Subcutaneous adipose tissue (tissue), 4 donors: ENCODE results near the gene SETD9. TPM values are rescaled to one million over a fixed set of nuclear protein-coding genes. Genes with fewer than 3 reads are reported as not detected.

ENCODE experiments used
- CTCF ChIP-seq: fragments of 450-650 bp; IDR thresholded peaks from one replicate; pipeline ENCODE4 v1.5.1; 2016; ENCODE audit warnings: low read depth, mild to moderate bottlenecking, control low read depth, antibody characterized with exemption, moderate library complexity
- total RNA-seq, 4 donors: library from RNA; depleted of rRNA; stranded (reverse); fragments of >200 nt; gene quantifications; one replicate each; pipeline ENCODE4 v1.1.0, GENCODE V29; 2016

Gene SETD9, protein sequence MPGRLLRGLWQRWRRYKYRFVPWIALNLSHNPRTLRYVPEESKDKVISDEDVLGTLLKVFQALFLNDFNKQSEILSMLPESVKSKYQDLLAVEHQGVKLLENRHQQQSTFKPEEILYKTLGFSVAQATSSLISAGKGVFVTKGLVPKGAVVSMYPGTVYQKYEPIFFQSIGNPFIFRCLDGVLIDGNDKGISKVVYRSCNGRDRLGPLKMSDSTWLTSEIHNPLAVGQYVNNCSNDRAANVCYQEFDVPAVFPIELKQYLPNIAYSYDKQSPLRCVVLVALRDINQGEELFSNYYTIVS
- total RNA-seq, result 10 to 100 TPM; 11.0 to 26.1 (median 19.6) TPM

DNA sequence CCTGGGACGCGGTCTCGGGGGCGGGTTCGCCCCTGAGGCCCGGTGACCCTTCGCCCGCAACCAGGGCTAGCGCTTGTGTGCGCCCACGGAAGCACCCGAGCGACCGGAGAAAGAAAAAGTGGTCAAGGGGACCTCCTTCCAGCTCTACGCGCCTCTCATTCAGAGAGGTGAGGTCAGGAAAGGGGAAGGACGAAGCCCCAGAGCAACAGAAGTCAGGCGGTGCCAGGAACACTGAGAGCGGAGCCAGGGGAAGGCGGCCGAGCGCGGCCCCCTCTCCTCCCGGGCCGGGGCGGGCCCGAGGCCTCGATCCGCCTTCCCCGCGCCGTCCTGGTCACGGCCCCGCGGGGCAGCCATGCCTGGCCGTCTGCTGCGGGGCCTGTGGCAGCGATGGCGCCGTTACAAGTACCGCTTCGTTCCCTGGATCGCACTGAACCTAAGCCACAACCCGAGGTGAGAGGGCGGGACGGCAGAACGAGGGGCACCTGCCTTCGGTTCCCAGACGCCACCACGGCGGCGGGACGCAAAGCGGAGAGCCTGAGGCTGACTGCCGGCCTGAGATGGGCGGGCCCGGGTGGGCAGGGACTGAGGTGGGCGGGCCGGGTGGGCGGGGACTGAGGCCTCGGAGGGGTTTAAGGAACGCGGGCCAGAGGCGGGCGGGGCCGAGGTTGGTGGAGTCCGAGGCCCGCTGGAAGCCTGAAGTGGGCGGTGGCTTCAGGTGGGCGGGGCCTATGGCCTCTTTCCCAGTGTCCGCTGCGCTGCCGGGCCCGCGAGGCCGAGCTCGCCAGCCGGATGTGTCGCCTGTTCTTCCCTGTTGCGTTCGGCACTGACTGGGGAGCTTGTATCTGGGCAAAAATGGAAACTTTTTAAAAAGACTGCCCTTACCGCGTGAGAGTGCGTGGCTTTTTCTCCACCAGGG, at the start of gene SETD9:
Gene SETD9 (plus strand): TSS at position 303 of the 916 bp plus-strand sequence. CDS start 50 bp downstream, at position 353.
- no peak for TF ChIP-seq CTCF

DNA sequence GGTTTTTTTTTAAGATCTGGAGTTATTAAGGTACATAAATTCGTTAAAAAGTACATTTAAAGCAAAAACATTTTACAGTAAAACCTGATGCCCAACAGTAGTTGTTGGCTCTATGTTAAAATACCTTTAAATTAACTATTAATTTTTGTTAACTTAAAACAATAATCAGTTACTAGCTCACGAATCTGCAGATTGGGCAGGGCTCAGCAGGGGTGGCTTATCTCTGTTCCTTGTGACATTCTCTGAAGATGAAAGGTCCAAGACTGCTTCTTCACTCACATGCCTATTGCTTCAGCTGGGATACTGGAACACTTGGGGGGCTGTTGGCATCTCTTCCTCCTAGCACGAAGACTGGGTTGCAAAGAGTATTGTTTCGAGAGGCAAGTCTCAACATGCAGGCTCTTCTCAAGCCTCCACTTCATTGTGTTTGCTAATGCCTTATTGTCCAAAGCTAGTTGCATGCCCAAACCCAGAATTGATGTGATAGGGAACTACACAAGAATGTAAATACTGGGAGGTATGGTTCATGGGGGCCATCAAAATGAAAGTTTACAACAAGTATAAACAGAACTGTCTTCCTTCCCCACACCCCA, 47.4 kb upstream of the SETD9 start:
- TF ChIP-seq CTCF, result no peak

DNA sequence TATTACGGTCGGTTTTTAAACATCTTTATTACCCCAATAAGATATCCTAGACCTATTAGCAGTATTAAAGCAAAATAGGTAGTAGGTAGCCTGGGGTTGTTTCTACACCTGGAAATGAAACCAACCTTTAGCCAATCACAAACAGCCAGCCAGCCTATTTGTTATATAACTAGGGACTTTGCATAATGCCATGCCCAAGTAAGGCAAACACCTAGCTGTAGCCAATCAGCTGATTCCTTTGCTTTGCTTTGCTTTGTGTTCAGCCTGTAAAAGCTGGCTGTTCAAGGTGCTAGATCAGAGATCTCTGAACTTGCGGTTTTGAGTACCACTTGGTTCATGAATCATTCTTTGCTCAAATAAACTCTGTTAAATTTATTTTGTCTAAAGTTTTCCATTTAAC, 46.5 kb upstream of the SETD9 start:
- no peak for TF ChIP-seq CTCF

- TF ChIP-seq CTCF, result no peak
Observed at GRCh38 chr5:56871777-56872176, 37.6 kb upstream of the SETD9 start.

DNA sequence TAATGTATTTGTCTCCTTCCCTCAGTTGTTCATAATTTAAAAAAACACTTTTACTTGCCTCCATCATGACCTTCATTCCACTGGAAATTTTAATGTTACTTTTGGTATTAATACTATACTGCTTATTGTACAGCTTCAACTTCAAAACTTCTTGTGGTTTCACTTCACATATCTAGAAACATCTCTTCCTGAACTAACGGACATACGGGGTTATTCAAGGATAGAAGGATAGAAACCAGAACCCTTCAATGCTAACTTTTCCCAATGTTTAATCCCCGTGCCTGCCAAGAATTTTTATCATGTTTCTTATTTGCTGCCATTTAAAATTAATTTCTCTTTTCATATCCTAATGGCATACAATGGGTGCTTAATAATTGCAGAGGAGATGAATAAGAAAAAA, 36.3 kb upstream of the SETD9 start:
- TF ChIP-seq CTCF, result no peak

- TF ChIP-seq CTCF, result no peak
Observed at GRCh38 chr5:56876327-56876726, 33.1 kb upstream of the SETD9 start.

DNA sequence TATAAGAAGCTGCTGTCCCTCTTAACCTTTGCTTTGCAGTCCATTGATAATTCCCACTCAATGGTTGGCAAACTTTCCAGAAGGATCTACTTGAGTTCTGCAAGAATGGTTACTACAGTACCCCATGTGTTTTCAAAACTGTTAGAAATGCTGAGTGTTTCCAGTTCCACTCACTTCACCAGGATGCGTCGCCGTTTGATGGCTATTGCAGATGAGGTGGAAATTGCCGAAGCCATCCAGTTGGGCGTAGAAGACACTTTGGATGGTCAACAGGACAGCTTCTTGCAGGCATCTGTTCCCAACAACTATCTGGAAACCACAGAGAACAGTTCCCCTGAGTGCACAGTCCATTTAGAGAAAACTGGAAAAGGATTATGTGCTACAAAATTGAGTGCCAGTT, 27.8 kb upstream of the SETD9 start:
- no peak for TF ChIP-seq CTCF
